HCT116 (cell line): ENCODE results near the gene MRTFB. TPM values are rescaled to one million over a fixed set of nuclear protein-coding genes. Genes with fewer than 3 reads are reported as not detected.

Experiments used
- ATAC-seq: fragments of 200-7000 bp; cut with Tn5 transposase; 2 replicates; pipeline ENCODE4 v1.9.1; 2020; ENCODE audit warnings: mild to moderate bottlenecking, moderate library complexity
- BruUV-seq: library from RNA; stranded (reverse); fragments of 400-500 nt; replicated peaks from 2 replicates; lab custom pipeline; 2021; lab: Mats Ljungman, UMichigan
- CTCF ChIA-PET: fragments of 300-600 bp; sonication (Branson Sonifier 250); formaldehyde crosslinking; loops from one replicate; lab custom pipeline; 2021; ENCODE audit warnings: antibody characterized with exemption; lab: Charles Lee
- POLR2A ChIA-PET: fragments of 300-600, 350-600 bp; sonication (Branson Sonifier 250); formaldehyde crosslinking; loops from one replicate; lab custom pipeline; 2021; ENCODE audit warnings: antibody characterized with exemption; lab: Charles Lee
- RAD21 ChIA-PET, 2 experiments: fragments of 300-600 bp; sonication (Branson Sonifier 250); formaldehyde crosslinking; loops; one replicate each; lab custom pipeline; 2023; ENCODE audit warnings: low total read pairs in 2 of 2; ENCODE audit not compliant: uncharacterized antibody in 2 of 2, unreplicated experiment in 2 of 2, low non-redundant PET in 1 of 2; lab: Charles Lee
- DNase-seq: peaks from one replicate; pipeline ENCODE4 v3.0.0-alpha.2; 2010; ENCODE audit warnings: low read depth, low spot score
- H2AFZ ChIP-seq: fragments of 200-600 bp; shearing (Covaris generic), sonication (generic); 2 replicates; pipeline ENCODE4 v1.6.1; 2017; ENCODE audit warnings: low read depth, mixed run types, mixed read lengths, antibody characterized with exemption, low read length; ENCODE audit not compliant: poor library complexity, severe bottlenecking
- H3K27ac ChIP-seq: 2 replicates; pipeline ENCODE4 v1.5.1; 2012; ENCODE audit warnings: low read depth, low read length
- H3K27me3 ChIP-seq: fragments of 200-600 bp; sonication (generic); 2 replicates; pipeline ENCODE4 v1.6.1; 2016; ENCODE audit warnings: mixed run types, low read length, mixed read lengths; ENCODE audit not compliant: insufficient read depth
- H3K36me3 ChIP-seq, 2 experiments: fragments of 200-500 bp in 1 of 2; fragments of 200-600 bp in 1 of 2; sonication (Bioruptor generic) in 1 of 2; sonication (generic) in 1 of 2; 2 replicates each; pipeline versions ENCODE4 v1.5.1 to v1.6.1; 2014 to 2016; ENCODE audit warnings: low read length in 2 of 2, inconsistent platforms in 1 of 2, mixed read lengths in 1 of 2, mixed run types in 1 of 2; ENCODE audit not compliant: insufficient read depth in 2 of 2, control insufficient read depth in 1 of 2
- H3K4me1 ChIP-seq, 2 experiments: fragments of 200-600 bp in 1 of 2; sonication (generic) in 1 of 2; 2 replicates each; pipeline versions ENCODE4 v1.5.1 to v1.6.1; 2012 to 2017; ENCODE audit warnings: low read length in 2 of 2, inconsistent platforms in 1 of 2, mild to moderate bottlenecking in 1 of 2, mixed read lengths in 1 of 2, mixed run types in 1 of 2, moderate library complexity in 1 of 2; ENCODE audit not compliant: insufficient read depth in 2 of 2, control insufficient read depth in 1 of 2
- H3K4me2 ChIP-seq: fragments of 200-600 bp; sonication (generic); 2 replicates; pipeline ENCODE4 v1.6.1; 2017; ENCODE audit warnings: mixed run types, low read length, mixed read lengths
- H3K4me3 ChIP-seq, 2 experiments: fragments of 200-600 bp in 1 of 2; sonication (generic) in 1 of 2; replicated peaks in 1 of 2; 2 replicates each; pipeline ENCODE4 v1.5.1; 2011 to 2016; ENCODE audit warnings: low read length in 2 of 2, control low read depth in 1 of 2, low read depth in 1 of 2, mild to moderate bottlenecking in 1 of 2, mixed read lengths in 1 of 2, mixed run types in 1 of 2
- H3K79me2 ChIP-seq: fragments of 200-600 bp; sonication (generic); 2 replicates; pipeline ENCODE4 v1.6.1; 2017; ENCODE audit warnings: mild to moderate bottlenecking, mixed run types, low read length, moderate library complexity, mixed read lengths; ENCODE audit not compliant: insufficient read depth
- H3K9ac ChIP-seq: fragments of 200-600 bp; sonication (generic); 2 replicates; pipeline ENCODE4 v1.6.1; 2016; ENCODE audit warnings: low read length, mixed read lengths
- H3K9me2 ChIP-seq: fragments of 200-600 bp; sonication (generic), shearing (Covaris generic); 2 replicates; pipeline ENCODE4 v1.6.1; 2017; ENCODE audit warnings: mixed run types, mild to moderate bottlenecking, moderate library complexity; ENCODE audit not compliant: insufficient read depth
- H3K9me3 ChIP-seq, 2 experiments: fragments of 200-500 bp in 1 of 2; fragments of 200-600 bp in 1 of 2; sonication (Bioruptor generic) in 1 of 2; sonication (generic) in 1 of 2; 2 replicates each; pipeline ENCODE4 v1.6.1; 2014 to 2017; ENCODE audit warnings: low read length in 2 of 2, mixed read lengths in 2 of 2, inconsistent platforms in 1 of 2, low read depth in 1 of 2, mild to moderate bottlenecking in 1 of 2, mixed run types in 1 of 2, moderate library complexity in 1 of 2; ENCODE audit not compliant: control insufficient read depth in 1 of 2, insufficient read depth in 1 of 2
- H4K20me1 ChIP-seq: fragments of 200-600 bp; sonication (generic), shearing (Covaris generic); 2 replicates; pipeline ENCODE4 v1.6.1; 2017; ENCODE audit warnings: mixed run types, mild to moderate bottlenecking, moderate library complexity; ENCODE audit not compliant: insufficient read depth
- ATF3 ChIP-seq: IDR thresholded peaks from 2 replicates; pipeline ENCODE4 v1.6.1; 2012
- CEBPB ChIP-seq: IDR thresholded peaks from 2 replicates; pipeline ENCODE4 v1.6.1; 2012; ENCODE audit warnings: low read depth
- CTCF ChIP-seq, 3 experiments: fragments of 200-600 bp in 1 of 3; sonication (generic) in 1 of 3; IDR thresholded peaks in 2 of 3; conservative IDR thresholded peaks in 1 of 3; 2 replicates each; pipeline ENCODE4 v1.5.1; 2012 to 2017; ENCODE audit warnings: low read depth in 2 of 3, low read length in 2 of 3, antibody characterized with exemption in 1 of 3, borderline replicate concordance in 1 of 3, control low read depth in 1 of 3, mild to moderate bottlenecking in 1 of 3, mixed read lengths in 1 of 3, mixed run types in 1 of 3, moderate library complexity in 1 of 3; ENCODE audit not compliant: insufficient read depth in 1 of 3
- ELF1 ChIP-seq: IDR thresholded peaks from 2 replicates; pipeline ENCODE4 v1.6.1; 2012; ENCODE audit warnings: low read depth, borderline replicate concordance
- EZH2phosphoT487 ChIP-seq: fragments of 200-600 bp; IDR thresholded peaks from 2 replicates; pipeline ENCODE4 v1.6.1; 2018; ENCODE audit warnings: antibody characterized with exemption, borderline replicate concordance
- FOSL1 ChIP-seq: IDR thresholded peaks from 2 replicates; pipeline ENCODE4 v1.6.1; 2012; ENCODE audit warnings: low read depth
- MAX ChIP-seq: IDR thresholded peaks from 2 replicates; pipeline ENCODE4 v1.6.1; 2012
- POLR2A ChIP-seq: IDR thresholded peaks from 2 replicates; pipeline ENCODE4 v1.7.0; 2011; ENCODE audit warnings: borderline replicate concordance; ENCODE audit not compliant: insufficient read depth, insufficient read length; ENCODE audit errors: extremely low read depth
- POLR2AphosphoS5 ChIP-seq: IDR thresholded peaks from 2 replicates; pipeline ENCODE4 v1.6.1; 2011; ENCODE audit warnings: mild to moderate bottlenecking, low read depth, low read length, moderate library complexity
- SIN3A ChIP-seq: IDR thresholded peaks from 2 replicates; pipeline ENCODE4 v1.6.1; 2012; ENCODE audit warnings: low read depth
- SP1 ChIP-seq: IDR thresholded peaks from 2 replicates; pipeline ENCODE4 v1.6.1; 2012; ENCODE audit warnings: low read depth
- SRF ChIP-seq: IDR thresholded peaks from 2 replicates; pipeline ENCODE4 v1.6.1; 2012; ENCODE audit warnings: low read depth
- TCF7L2 ChIP-seq: IDR thresholded peaks from 2 replicates; pipeline ENCODE4 v1.7.0; 2011; ENCODE audit warnings: borderline replicate concordance, inconsistent platforms; ENCODE audit not compliant: insufficient read depth, insufficient read length; ENCODE audit errors: extremely low read depth
- YY1 ChIP-seq: IDR thresholded peaks from 2 replicates; pipeline ENCODE4 v1.6.1; 2011; ENCODE audit warnings: low read length, low read depth, moderate library complexity, mild to moderate bottlenecking; ENCODE audit not compliant: insufficient replicate concordance; ENCODE audit errors: extremely low read depth
- ZFX ChIP-seq: fragments of 450-650 bp; IDR thresholded peaks from 2 replicates; pipeline ENCODE4 v1.6.1; 2017
- intact Hi-C: fragments of 100-400 bp; cut with micrococcal nuclease; formaldehyde crosslinking; loops from 2 replicates; pipeline ENCODE4 v1.10.0; 2022
- total RNA-seq: library from RNA; stranded (reverse); gene quantifications from one replicate; pipeline ENCODE4 v1.2.1, GENCODE V29; 2021; ENCODE audit not compliant: unreplicated experiment

MRTFB gene
- total RNA-seq, 1 experiment from 2014 or later = 39.0 TPM

- TF ChIP-seq CTCF (IDR thresholded peaks at IDR 0.05 in 2 of 3, conservative IDR thresholded peaks at IDR 0.05 in 1 of 3; ENCODE audit: borderline replicate concordance in 1 of 3, insufficient read depth in 1 of 3, low read depth in 2 of 3, low read length in 2 of 3) (no peak), EZH2phosphoT487 (no peak), SIN3A (no peak), ELF1 (no peak), SRF (no peak), POLR2AphosphoS5 (no peak), FOSL1 (no peak), SP1 (no peak), TCF7L2 (no peak), CEBPB (no peak), YY1 (no peak), POLR2A (no peak)
These were observed 232.7 kb downstream of the MRTFB start (continued) for GRCh38 chr16:14303639-14304394.

GRCh38 chr16:14304891-14305460 is 233.9 kb downstream of the MRTFB start:
- no peaks in the 10 kb centered on the region for H3K27me3 ChIP-seq
- H2AFZ ChIP-seq = no peak overlapping the region
- no TSS peak for BruUV-seq
- H3K9ac ChIP-seq = no peak overlapping the region
- H3K4me3 ChIP-seq = no peak overlapping the region
- no peaks in the 10 kb centered on the region for H3K9me2 ChIP-seq
- POLR2A ChIA-PET = interaction anchor here (1.1 kb wide), 1 partner anchor 10 kb away, joined by 3 read pairs; no protein-coding TSS in a partner anchor
- no peaks in the 10 kb centered on the region for H3K36me3 ChIP-seq
- CTCF ChIA-PET = interaction anchor here (1.0 kb wide), 1 partner anchor 381 kb away, joined by 3 read pairs; no protein-coding TSS in a partner anchor
- H3K9me3 ChIP-seq = no peaks in the 10 kb centered on the region
- H3K27ac ChIP-seq = no peak overlapping the region
- peaks cover 51 to 79% of the 10 kb centered on the region in 2 experiments for H3K4me1 ChIP-seq
- RAD21 ChIA-PET = no interaction called here
- intact Hi-C loops = loop anchor here (5.0 kb wide), 2 partner anchors 92 to 327 kb away; partner anchors contain the start of genes BFAR and PARN
- no peaks in the 10 kb centered on the region for H4K20me1 ChIP-seq
- no peak for ATAC-seq
- TF ChIP-seq POLR2AphosphoS5 (no peak), ATF3 (no peak), CTCF (IDR thresholded peaks at IDR 0.05 in 2 of 3, conservative IDR thresholded peaks at IDR 0.05 in 1 of 3; ENCODE audit: borderline replicate concordance in 1 of 3, insufficient read depth in 1 of 3, low read depth in 2 of 3, low read length in 2 of 3) (no peak), SRF (no peak), MAX (no peak), POLR2A (no peak), ZFX (no peak), FOSL1 (no peak)
- TF ChIP-seq, all 23 proteins: peak for 0
- no peak for DNase-seq
- H3K79me2 ChIP-seq = peaks cover 78% of the 10 kb centered on the region
- H3K4me2 ChIP-seq = 0 out of 2 replicates have a peak overlapping the region, but pooled peaks have one; percentile 8
